OCI-LY1 (cell line): ENCODE data around the gene TPST2.

ENCODE experiments used
- EZH2 ChIP-seq: fragments of 200-600 bp; sonication (generic), shearing (Covaris generic); IDR thresholded peaks from 2 replicates; pipeline ENCODE4 v1.8.0; 2017; ENCODE audit warnings: borderline replicate concordance, mixed run types, mild to moderate bottlenecking, antibody characterized with exemption, low read length, moderate library complexity, mixed read lengths
- TF ChIP-seq, protein P1 (sequence below): fragments of 200-600 bp; sonication (generic), shearing (Covaris generic); IDR thresholded peaks from 2 replicates; pipeline ENCODE4 v1.5.1; 2017; ENCODE audit warnings: mild to moderate bottlenecking, antibody characterized with exemption, low read length, moderate library complexity, mixed read lengths

DNA sequence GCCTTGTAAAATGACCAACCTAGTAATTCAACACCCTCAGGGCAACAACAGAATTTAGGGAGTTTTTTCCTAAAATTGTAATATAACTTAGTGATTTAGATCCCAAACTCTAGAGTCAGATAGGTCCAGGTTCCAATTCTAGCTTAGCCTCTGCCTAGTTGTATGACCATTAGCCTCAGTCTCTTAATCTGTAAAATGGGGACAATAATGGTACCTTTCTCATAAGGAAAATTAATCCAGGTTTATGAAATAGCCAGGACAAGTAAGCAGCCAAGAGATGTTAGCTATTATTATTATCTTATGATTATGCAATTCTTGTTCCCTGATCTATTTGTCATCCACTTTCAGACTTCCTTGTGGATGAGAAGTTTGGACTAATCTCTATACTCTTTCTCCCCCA is 81.8 kb downstream of the TPST2 start:
- TF ChIP-seq, protein P1, sequence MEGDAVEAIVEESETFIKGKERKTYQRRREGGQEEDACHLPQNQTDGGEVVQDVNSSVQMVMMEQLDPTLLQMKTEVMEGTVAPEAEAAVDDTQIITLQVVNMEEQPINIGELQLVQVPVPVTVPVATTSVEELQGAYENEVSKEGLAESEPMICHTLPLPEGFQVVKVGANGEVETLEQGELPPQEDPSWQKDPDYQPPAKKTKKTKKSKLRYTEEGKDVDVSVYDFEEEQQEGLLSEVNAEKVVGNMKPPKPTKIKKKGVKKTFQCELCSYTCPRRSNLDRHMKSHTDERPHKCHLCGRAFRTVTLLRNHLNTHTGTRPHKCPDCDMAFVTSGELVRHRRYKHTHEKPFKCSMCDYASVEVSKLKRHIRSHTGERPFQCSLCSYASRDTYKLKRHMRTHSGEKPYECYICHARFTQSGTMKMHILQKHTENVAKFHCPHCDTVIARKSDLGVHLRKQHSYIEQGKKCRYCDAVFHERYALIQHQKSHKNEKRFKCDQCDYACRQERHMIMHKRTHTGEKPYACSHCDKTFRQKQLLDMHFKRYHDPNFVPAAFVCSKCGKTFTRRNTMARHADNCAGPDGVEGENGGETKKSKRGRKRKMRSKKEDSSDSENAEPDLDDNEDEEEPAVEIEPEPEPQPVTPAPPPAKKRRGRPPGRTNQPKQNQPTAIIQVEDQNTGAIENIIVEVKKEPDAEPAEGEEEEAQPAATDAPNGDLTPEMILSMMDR = no peak
- TF ChIP-seq EZH2 = no peak
